GM12801 (cell line): ENCODE measurements around the gene COASY.

Experiments used
- CTCF ChIP-seq: IDR thresholded peaks from one replicate; pipeline ENCODE4 v1.5.1; 2011; ENCODE audit warnings: control low read depth; ENCODE audit not compliant: insufficient read length; ENCODE audit errors: extremely low read depth

The COASY gene

GRCh38 chr17:42522263-42522790, 39.6 kb upstream of the COASY start:
- no peak for TF ChIP-seq CTCF

GRCh38 chr17:42522798-42523278, 39.1 kb upstream of the COASY start:
- TF ChIP-seq CTCF, result no peak

GRCh38 chr17:42525221-42525620, 36.7 kb upstream of the COASY start:
- TF ChIP-seq CTCF, result no peak

GRCh38 chr17:42526031-42526444, 35.9 kb upstream of the COASY start:
- no peak for TF ChIP-seq CTCF

DNA sequence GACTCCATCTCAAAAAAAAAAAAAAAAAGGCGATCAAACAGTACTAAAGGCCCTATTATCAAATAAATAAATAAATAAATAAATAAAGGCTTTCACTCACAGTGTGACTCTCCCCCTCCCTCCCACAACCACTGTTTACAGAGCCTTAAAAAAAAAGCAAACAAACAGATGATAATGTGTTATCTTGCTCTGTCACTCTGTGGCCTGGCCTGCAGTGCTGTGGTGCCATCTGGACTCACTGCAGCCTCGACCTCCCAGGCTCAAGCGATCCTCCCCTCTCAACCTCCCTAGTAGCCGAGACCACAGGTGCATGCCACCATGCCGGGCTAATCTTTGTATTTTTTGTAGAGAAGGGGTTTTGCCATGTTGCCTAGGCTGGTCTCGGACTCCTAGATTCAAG, 34.0 kb upstream of the COASY start:
- no peak for TF ChIP-seq CTCF

DNA sequence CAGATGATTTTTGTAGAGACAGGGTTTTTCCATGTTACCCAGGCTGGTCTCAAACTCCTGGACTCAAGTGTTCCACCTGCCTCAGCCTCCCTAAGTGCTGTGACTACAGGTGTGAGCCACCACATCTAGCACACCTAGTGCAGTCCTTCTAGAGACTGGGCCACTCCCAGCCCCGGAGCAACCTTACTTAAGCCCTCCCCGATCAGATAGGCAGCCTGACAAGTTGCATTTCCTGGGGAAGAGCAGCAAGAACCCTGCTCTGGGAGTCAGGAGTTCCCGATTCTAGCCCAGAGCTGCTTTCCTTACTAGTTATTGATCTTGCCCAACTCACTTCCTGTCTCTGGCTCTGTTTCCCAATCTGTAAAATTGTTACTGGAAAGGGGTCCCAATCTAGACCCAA, 32.9 kb upstream of the COASY start:
- no peak for TF ChIP-seq CTCF

DNA sequence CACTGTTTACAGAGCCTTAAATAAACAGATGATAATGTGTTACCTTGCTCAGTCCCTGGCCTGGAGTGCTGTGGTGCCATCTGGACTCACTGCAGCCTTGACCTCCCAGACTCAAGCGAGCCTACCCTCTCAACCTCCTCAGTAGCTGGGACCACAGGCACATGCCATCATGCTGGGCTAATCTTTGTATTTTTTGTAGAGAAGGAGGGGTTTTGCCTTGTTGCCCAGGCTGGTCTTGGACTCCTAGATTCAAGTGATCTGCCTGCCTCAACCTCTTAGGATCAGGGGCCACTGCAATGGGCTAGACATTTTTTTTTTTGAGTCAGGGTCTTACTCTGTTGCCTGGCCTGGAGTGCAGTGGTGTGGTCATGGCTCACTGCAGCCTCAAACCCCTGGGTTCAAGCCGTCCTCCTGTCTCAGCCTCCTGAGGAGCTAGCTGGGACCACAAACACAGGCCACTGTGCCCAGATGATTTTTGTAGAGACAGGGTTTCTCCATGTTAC, 30.9 kb upstream of the COASY start:
- TF ChIP-seq CTCF, result no peak
